Smooth muscle cell (in vitro differentiated cells): ENCODE data around the gene PHLPP2. TPM values are rescaled to one million over a fixed set of nuclear protein-coding genes. Genes with fewer than 3 reads are reported as not detected.
A peak's percentile ranks its signal among the peaks of the same experiment; 100 is the strongest.

Experiments used
- DNase-seq: peaks from one replicate; lab custom pipeline; 2025; ENCODE audit not compliant: unreplicated experiment; lab: John Stamatoyannopoulos, UW
- H2AFZ ChIP-seq: fragments of 200-600 bp; sonication (generic); 2 replicates; pipeline ENCODE4 v1.6.0; 2016; ENCODE audit warnings: antibody characterized with exemption, low read depth, mild to moderate bottlenecking
- H3F3A ChIP-seq: fragments of 200-600 bp; sonication (generic); 2 replicates; pipeline ENCODE4 v1.6.0; 2017; ENCODE audit warnings: antibody characterized with exemption, low read depth
- H3K27ac ChIP-seq: fragments of 200-600 bp; sonication (generic); 2 replicates; pipeline ENCODE4 v1.5.1; 2016; ENCODE audit warnings: low read depth, mild to moderate bottlenecking
- H3K27me3 ChIP-seq: fragments of 200-600 bp; sonication (generic); 2 replicates; pipeline ENCODE4 v1.6.1; 2016; ENCODE audit warnings: low read depth, mild to moderate bottlenecking
- H3K36me3 ChIP-seq: fragments of 200-600 bp; sonication (generic); 2 replicates; pipeline ENCODE4 v1.5.1; 2016; ENCODE audit warnings: low read depth
- H3K4me1 ChIP-seq: fragments of 200-600 bp; sonication (generic); 2 replicates; pipeline ENCODE4 v1.5.1; 2016; ENCODE audit warnings: low read depth
- H3K4me2 ChIP-seq: fragments of 200-600 bp; sonication (generic); 2 replicates; pipeline ENCODE4 v1.6.0; 2016; ENCODE audit warnings: mild to moderate bottlenecking
- H3K4me3 ChIP-seq: fragments of 200-600 bp; sonication (generic); 2 replicates; pipeline ENCODE4 v1.5.1; 2016; ENCODE audit warnings: mild to moderate bottlenecking
- H3K79me2 ChIP-seq: fragments of 200-600 bp; sonication (generic); 2 replicates; pipeline ENCODE4 v1.6.0; 2016; ENCODE audit warnings: low read depth, mild to moderate bottlenecking
- H3K9ac ChIP-seq: fragments of 200-600 bp; sonication (generic); 2 replicates; pipeline ENCODE4 v1.6.0; 2016; ENCODE audit warnings: low read depth
- H3K9me3 ChIP-seq: fragments of 200-600 bp; sonication (generic); replicated peaks from 2 replicates; pipeline ENCODE4 v1.5.1; 2016; ENCODE audit warnings: low read depth
- H4K20me1 ChIP-seq: fragments of 200-600 bp; sonication (generic); 2 replicates; pipeline ENCODE4 v1.6.0; 2016; ENCODE audit warnings: low read depth
- CTCF ChIP-seq: fragments of 200-600 bp; sonication (generic); IDR thresholded peaks from 2 replicates; pipeline ENCODE4 v1.5.1; 2017; ENCODE audit warnings: borderline replicate concordance, mild to moderate bottlenecking, antibody characterized with exemption; ENCODE audit not compliant: insufficient read depth, poor library complexity, severe bottlenecking
- WGBS: methylation state at CpG from one replicate; pipeline ENCODE4 v1.1.7; 2016; ENCODE audit warnings: low lambda C conversion rate; 5-methylcytosine and 5-hydroxymethylcytosine counted together
- polyA plus RNA-seq: library from polyadenylated mRNA; unstranded; fragments of >200 nt; fragmentation: Nextera tagmentation; extraction: Ambion mirVana; gene quantifications from 2 replicates; pipeline ENCODE4 v1.2.1, GENCODE V29; 2016
- total RNA-seq: library from RNA; depleted of rRNA; stranded (reverse); fragments of >200 nt; gene quantifications from 2 replicates; pipeline ENCODE4 v1.2.3, GENCODE V29; 2014

PHLPP2 gene
- total and polyA plus RNA-seq, 2 experiments from 2014 or later: 2.3 to 5.3 TPM

- Histone ChIP-seq H3K27ac (peak overlapping the region; percentile 70), H3K4me1 (peaks cover 17% of the 10 kb centered on the region), H3K79me2 (no peaks in the 10 kb centered on the region), H3K4me3 (no peak overlapping the region), H3K9ac (no peak overlapping the region), H3K27me3 (no peaks in the 10 kb centered on the region), H3K36me3 (no peaks in the 10 kb centered on the region), H3F3A (peaks cover 15% of the 10 kb centered on the region), H2AFZ (no peak overlapping the region), H3K9me3 (no peaks in the 10 kb centered on the region), H3K4me2 (peak overlapping the region; percentile 75), H4K20me1 (no peaks in the 10 kb centered on the region)
- DNase-seq: no peak
- 13% methylated on average over 3 of the region's 3 CpGs for WGBS
- TF ChIP-seq CTCF: no peak
Measured at GRCh38 chr16:71637398-71637797, 87.1 kb downstream of the PHLPP2 start.

- no peaks in the 10 kb centered on the region for H4K20me1 ChIP-seq
- no peak overlapping the region for H3K27ac ChIP-seq
- no peak overlapping the region for H2AFZ ChIP-seq
- peaks cover 15% of the 10 kb centered on the region for H3F3A ChIP-seq
- peaks cover 17% of the 10 kb centered on the region for H3K4me1 ChIP-seq
- no peak overlapping the region for H3K4me2 ChIP-seq
- no peaks in the 10 kb centered on the region for H3K27me3 ChIP-seq
- DNase-seq: no peak
- no peaks in the 10 kb centered on the region for H3K79me2 ChIP-seq
- no peaks in the 10 kb centered on the region for H3K9me3 ChIP-seq
- TF ChIP-seq CTCF: no peak
- WGBS: 57% methylated on average over 2 of the region's 2 CpGs
- H3K9ac ChIP-seq: no peak overlapping the region
- H3K36me3 ChIP-seq: no peaks in the 10 kb centered on the region
- no peak overlapping the region for H3K4me3 ChIP-seq
Measured at GRCh38 chr16:71635632-71636031, 88.9 kb downstream of the PHLPP2 start.

GRCh38 chr16:71631776-71632175 lies 92.7 kb downstream of the PHLPP2 start:
- Histone ChIP-seq H3K4me1 (peaks cover 4% of the 10 kb centered on the region), H3K4me2 (no peak overlapping the region), H2AFZ (peak overlapping the region; percentile 24), H3K36me3 (no peaks in the 10 kb centered on the region), H3K4me3 (no peak overlapping the region), H3K79me2 (no peaks in the 10 kb centered on the region), H4K20me1 (no peaks in the 10 kb centered on the region), H3K9me3 (no peaks in the 10 kb centered on the region), H3K9ac (no peak overlapping the region), H3F3A (peaks cover under 1% of the 10 kb centered on the region), H3K27me3 (peaks cover 19% of the 10 kb centered on the region), H3K27ac (no peak overlapping the region)
- TF ChIP-seq CTCF: no peak
- 72% methylated on average over 4 of the region's 4 CpGs for WGBS
- no peak for DNase-seq

GRCh38 chr16:71630808-71631207 lies 93.7 kb downstream of the PHLPP2 start:
- DNase-seq: no peak
- H3F3A ChIP-seq: no peaks in the 10 kb centered on the region
- no peaks in the 10 kb centered on the region for H3K36me3 ChIP-seq
- no peak overlapping the region for H3K27ac ChIP-seq
- H3K4me3 ChIP-seq: no peak overlapping the region
- no peak overlapping the region for H2AFZ ChIP-seq
- H3K27me3 ChIP-seq: peaks cover 29% of the 10 kb centered on the region
- no peak for TF ChIP-seq CTCF
- no peak overlapping the region for H3K4me2 ChIP-seq
- H3K9me3 ChIP-seq: no peaks in the 10 kb centered on the region
- WGBS: 71% methylated on average over 4 of the region's 4 CpGs
- H4K20me1 ChIP-seq: no peaks in the 10 kb centered on the region
- H3K9ac ChIP-seq: no peak overlapping the region
- no peaks in the 10 kb centered on the region for H3K79me2 ChIP-seq
- no peaks in the 10 kb centered on the region for H3K4me1 ChIP-seq
